Pancreas (tissue), 10 donors: ENCODE data around the gene CC2D1A. TPM values are rescaled to one million over a fixed set of nuclear protein-coding genes. Genes with fewer than 3 reads are reported as not detected.
"Not testable (repeated sequence)": the region's sequence is repeated elsewhere in the genome, so short reads cannot be mapped to it uniquely, and the experiment has no call there.

Experiments
- ATAC-seq, 4 donors: fragments of 200-7000 bp; cut with Tn5 transposase; one replicate each; pipeline versions ENCODE4 v1.8.0 to v1.9.1; 2020; ENCODE audit warnings: mild to moderate bottlenecking in 4 of 4, moderate library complexity in 4 of 4
- DNase-seq, 6 donors: peaks; one replicate each; pipeline ENCODE4 v3.0.0-alpha.2; 2020
- FAIRE-seq: peaks from 2 replicates; lab custom pipeline; 2012; peaks lifted over from hg19 to GRCh38; lab: Jason Lieb, UNC
- H3K27ac ChIP-seq, 4 donors: fragments of 200-600 bp; sonication (generic); 1 replicate in 3 of 4; 2 replicates in 1 of 4; pipeline versions ENCODE4 v1.5.0 to v1.8.0; 2020
- H3K27me3 ChIP-seq, 4 donors: fragments of 200-600 bp; one replicate each; pipeline ENCODE4 v1.8.0; 2021
- H3K36me3 ChIP-seq, 3 donors: fragments of 200-600 bp; sonication (generic) in 1 of 3; one replicate each; pipeline versions ENCODE4 v1.5.0 to v1.8.0; 2020 to 2021
- H3K4me1 ChIP-seq, 3 donors: fragments of 200-600 bp; one replicate each; pipeline ENCODE4 v1.8.0; 2021
- H3K4me3 ChIP-seq, 4 donors: fragments of 200-600 bp; sonication (generic) in 2 of 4; one replicate each; pipeline versions ENCODE4 v1.5.0 to v1.8.0; 2020 to 2021
- H3K9me3 ChIP-seq, 4 donors: fragments of 200-600 bp; one replicate each; pipeline ENCODE4 v1.8.0; 2021
- WGBS, 2 donors: extraction: QIAGEN DNeasy Blood & Tissue Kit; methylation state at CpG; one replicate each; pipeline ENCODE4 v1.1.7; 2013; 5-methylcytosine and 5-hydroxymethylcytosine counted together
- intact Hi-C, 3 donors: fragments of 100-400 bp; cut with DNase I; formaldehyde crosslinking; loops; one replicate each; pipeline versions ENCODE4 v1.11.1 to v1.14.2; 2022
- polyA plus RNA-seq, 2 donors: library from polyadenylated mRNA; stranded (reverse); fragments of 200-250 nt; gene quantifications; one replicate each; pipeline ENCODE4 v1.2.3, GENCODE V29; 2013
- total RNA-seq, 6 donors: library from RNA; stranded (reverse); fragmentation: NEBNext Ultra II Directional in 4 of 6; extraction: Animal tissue kit (Norgen Biotek cat#: 25700) in 4 of 6; gene quantifications; one replicate each; pipeline versions ENCODE4 v1.2.1 to v1.2.4, GENCODE V29; 2021 to 2023
- TF ChIP-seq, protein P1 (sequence below), 4 donors: fragments of 200-600 bp; sonication (generic) in 3 of 4; IDR thresholded peaks; one replicate each; pipeline versions ENCODE4 v1.5.0 to v1.8.0; 2021; ENCODE audit warnings: antibody characterized with exemption in 4 of 4
- donor health status: healthy with polysubstance abuse.
- donor health status: DM: no; HTN: no; CAD: no; lungs with moderate emphysema.
- donor health status: DM: no; HTN: no; CAD: no.
- donor health status: control.
- donor health status: control.
- donor health status: Bipolar disorder and iron deficiency.
- donor health status: DM: yes; HTN: yes; CAD: no.
- donor health status: DM: no; HTN: no; CAD: no.
- donor health status: DM: no; HTN: no; CAD: no.
- donor health status: DM: yes; HTN: yes; CAD: no.

Gene CC2D1A
- total and polyA plus RNA-seq, 8 donors: 23.0 to 78.6 (median 27.2) TPM

- Histone ChIP-seq H3K27me3 (no peaks in the 10 kb centered on the region), H3K9me3 (no peaks in the 10 kb centered on the region), H3K27ac (no peak overlapping the region), H3K4me3 (no peak overlapping the region), H3K36me3 (peaks cover 0 to 47% (median 24%) of the 10 kb centered on the region in 3 donors), H3K4me1 (no peaks in the 10 kb centered on the region)
- 91 to 93% methylated on average over 22 of the region's 22 CpGs for WGBS, 2 donors
- intact Hi-C loops: no loop called here
- DNase-seq: no peak
- TF ChIP-seq, protein P1, sequence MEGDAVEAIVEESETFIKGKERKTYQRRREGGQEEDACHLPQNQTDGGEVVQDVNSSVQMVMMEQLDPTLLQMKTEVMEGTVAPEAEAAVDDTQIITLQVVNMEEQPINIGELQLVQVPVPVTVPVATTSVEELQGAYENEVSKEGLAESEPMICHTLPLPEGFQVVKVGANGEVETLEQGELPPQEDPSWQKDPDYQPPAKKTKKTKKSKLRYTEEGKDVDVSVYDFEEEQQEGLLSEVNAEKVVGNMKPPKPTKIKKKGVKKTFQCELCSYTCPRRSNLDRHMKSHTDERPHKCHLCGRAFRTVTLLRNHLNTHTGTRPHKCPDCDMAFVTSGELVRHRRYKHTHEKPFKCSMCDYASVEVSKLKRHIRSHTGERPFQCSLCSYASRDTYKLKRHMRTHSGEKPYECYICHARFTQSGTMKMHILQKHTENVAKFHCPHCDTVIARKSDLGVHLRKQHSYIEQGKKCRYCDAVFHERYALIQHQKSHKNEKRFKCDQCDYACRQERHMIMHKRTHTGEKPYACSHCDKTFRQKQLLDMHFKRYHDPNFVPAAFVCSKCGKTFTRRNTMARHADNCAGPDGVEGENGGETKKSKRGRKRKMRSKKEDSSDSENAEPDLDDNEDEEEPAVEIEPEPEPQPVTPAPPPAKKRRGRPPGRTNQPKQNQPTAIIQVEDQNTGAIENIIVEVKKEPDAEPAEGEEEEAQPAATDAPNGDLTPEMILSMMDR (IDR thresholded peaks at IDR 0.05): no peak
- ATAC-seq: no peak
- FAIRE-seq: no peak
These were observed 62.5 kb downstream of the CC2D1A start for GRCh38 chr19:13968383-13968935.

GRCh38 chr19:13968999-13969398 lies 63.0 kb downstream of the CC2D1A start:
- Histone ChIP-seq H3K9me3 (no peaks in the 10 kb centered on the region), H3K4me3 (no peak overlapping the region), H3K27ac (no peak overlapping the region), H3K27me3 (no peaks in the 10 kb centered on the region), H3K4me1 (no peaks in the 10 kb centered on the region), H3K36me3 (peaks cover 0 to 42% (median 21%) of the 10 kb centered on the region in 3 donors)
- TF ChIP-seq, protein P1 (IDR thresholded peaks at IDR 0.05): no peak
- intact Hi-C loops: no loop called here
- no peak for FAIRE-seq
- 92 to 95% methylated on average over 18 of the region's 18 CpGs for WGBS, 2 donors
- no peak for DNase-seq
- ATAC-seq: no peak

DNA sequence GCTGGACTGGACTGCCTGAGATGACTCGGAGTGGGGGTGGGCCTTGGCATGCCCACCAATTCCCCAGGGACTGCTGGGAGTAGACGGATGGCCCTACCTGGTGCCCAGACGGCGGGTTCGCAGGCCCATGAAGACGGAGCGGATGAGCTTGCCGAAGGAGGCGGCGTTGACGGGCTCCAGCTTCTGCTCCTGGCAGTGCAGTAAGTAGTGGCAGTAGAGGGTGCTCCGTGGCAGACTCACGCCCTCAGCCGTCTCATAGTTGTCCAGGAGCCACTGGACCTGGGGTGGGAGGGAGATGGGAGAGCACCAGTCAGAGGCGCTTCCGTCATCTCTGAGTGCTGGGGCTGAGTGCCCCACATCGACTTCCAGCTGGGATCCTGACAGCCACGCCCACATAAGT lies 63.9 kb downstream of the CC2D1A start:
- ATAC-seq (no peak), FAIRE-seq (no peak), DNase-seq (peak in 1 of 6 donors; percentile 65)
- H3K9me3 ChIP-seq: no peaks in the 10 kb centered on the region
- no peaks in the 10 kb centered on the region for H3K27me3 ChIP-seq
- H3K27ac ChIP-seq: no peak overlapping the region
- peaks cover 0 to 42% (median 20%) of the 10 kb centered on the region in 3 donors for H3K36me3 ChIP-seq
- H3K4me3 ChIP-seq: no peak overlapping the region
- intact Hi-C loops: no loop called here
- TF ChIP-seq, protein P1 (IDR thresholded peaks at IDR 0.05): no peak
- WGBS, 2 donors: 92 to 93% methylated on average over 18 of the region's 18 CpGs
- H3K4me1 ChIP-seq: no peaks in the 10 kb centered on the region

GRCh38 chr19:13971868-13972267 lies 65.9 kb downstream of the CC2D1A start:
- 90 to 91% methylated on average over 15 of the region's 15 CpGs for WGBS, 2 donors
- H3K27ac ChIP-seq, H3K4me1 ChIP-seq, H3K27me3 ChIP-seq, FAIRE-seq, H3K4me3 ChIP-seq, H3K9me3 ChIP-seq, DNase-seq, ATAC-seq, intact Hi-C loops: not testable (repeated sequence)
- H3K36me3 ChIP-seq: peaks cover 0 to 40% (median 9%) of the 10 kb centered on the region in 3 donors

DNA sequence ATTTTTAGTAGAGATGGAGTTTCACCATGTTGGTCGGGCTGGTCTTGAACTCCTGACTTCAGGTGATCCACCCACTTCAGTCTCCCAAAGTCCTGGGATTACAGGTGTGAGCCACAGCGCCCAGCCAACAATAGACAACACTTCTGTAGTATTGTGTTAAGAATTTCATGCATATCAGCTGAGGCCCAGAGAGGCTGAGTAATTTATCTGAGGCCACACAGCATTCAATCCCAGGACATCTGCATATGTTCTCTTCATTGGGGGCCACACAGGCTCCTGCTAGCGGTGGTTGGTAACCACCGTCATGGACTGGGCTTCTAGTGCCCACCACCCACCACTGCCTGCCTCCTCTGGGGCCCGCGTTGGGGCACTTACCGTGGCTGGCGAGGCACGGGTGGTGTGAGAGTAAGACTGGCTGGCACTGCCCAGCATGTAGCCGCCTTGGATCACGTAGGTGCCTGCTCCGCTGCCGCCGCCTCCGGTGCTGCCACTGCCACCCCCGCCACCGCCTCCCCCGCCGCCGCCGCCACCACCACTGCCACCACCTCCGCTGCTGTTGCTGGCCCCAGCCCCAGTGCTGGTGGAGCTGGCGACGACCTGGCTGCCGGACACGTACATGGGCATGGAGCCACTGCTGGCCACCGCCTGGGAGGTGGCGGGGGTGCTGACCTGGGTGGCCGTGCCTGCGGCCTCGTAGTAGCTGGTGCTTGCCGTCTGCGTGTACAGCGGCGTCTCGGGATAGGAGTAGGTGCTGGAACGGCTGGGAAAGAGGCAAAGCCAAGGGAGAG lies 66.6 kb downstream of the CC2D1A start:
- Histone ChIP-seq H3K4me3 (no peak overlapping the region), H3K27ac (no peak overlapping the region), H3K36me3 (peaks cover 0 to 33% (median 5%) of the 10 kb centered on the region in 3 donors), H3K9me3 (no peaks in the 10 kb centered on the region), H3K4me1 (no peaks in the 10 kb centered on the region), H3K27me3 (no peaks in the 10 kb centered on the region)
- intact Hi-C loops: no loop called here
- TF ChIP-seq, protein P1 (IDR thresholded peaks at IDR 0.05): no peak
- DNase-seq (no peak), FAIRE-seq (no peak), ATAC-seq (peak in 1 of 4 donors; percentile 23)
- 92 to 95% methylated on average over 37 of the region's 37 CpGs for WGBS, 2 donors

GRCh38 chr19:13973479-13973878 lies 67.5 kb downstream of the CC2D1A start:
- H3K4me3 ChIP-seq, intact Hi-C loops, H3K4me1 ChIP-seq, FAIRE-seq, ATAC-seq, H3K9me3 ChIP-seq, H3K27ac ChIP-seq, DNase-seq, H3K27me3 ChIP-seq: not testable (repeated sequence)
- H3K36me3 ChIP-seq: peaks cover 0 to 24% (median 3%) of the 10 kb centered on the region in 3 donors
- WGBS, 2 donors: 95 to 96% methylated on average over 3 of the region's 3 CpGs
